Ascending aorta (tissue), 2 donors: ENCODE data around the gene ETV6. TPM values are rescaled to one million over a fixed set of nuclear protein-coding genes. Genes with fewer than 3 reads are reported as not detected.

Source experiments
- DNase-seq, 2 donors: peaks; one replicate each; pipeline ENCODE4 v3.0.0-alpha.2; 2019; ENCODE audit warnings: low spot score in 2 of 2
- H3K27ac ChIP-seq, 2 donors: fragments of 200-600 bp; sonication (generic); one replicate each; pipeline ENCODE4 v1.5.1; 2016 to 2017; ENCODE audit warnings: mild to moderate bottlenecking in 1 of 2
- H3K27me3 ChIP-seq: fragments of 200-600 bp; sonication (generic); one replicate; pipeline ENCODE4 v1.5.1; 2017
- H3K36me3 ChIP-seq, 2 donors: fragments of 200-600 bp; sonication (generic); one replicate each; pipeline ENCODE4 v1.5.1; 2016
- H3K4me1 ChIP-seq, 2 donors: fragments of 200-600 bp; sonication (generic); one replicate each; pipeline ENCODE4 v1.5.1; 2016 to 2017; ENCODE audit warnings: mild to moderate bottlenecking in 1 of 2
- H3K4me3 ChIP-seq, 2 donors: fragments of 200-600 bp; sonication (generic); one replicate each; pipeline ENCODE4 v1.5.1; 2016 to 2017; ENCODE audit warnings: mild to moderate bottlenecking in 1 of 2
- H3K9me3 ChIP-seq, 2 donors: fragments of 200-600 bp; sonication (generic); one replicate each; pipeline ENCODE4 v1.5.1; 2016
- intact Hi-C: fragments of 100-400 bp; cut with DNase I; formaldehyde crosslinking; loops from one replicate; pipeline ENCODE4 v1.15.1; 2023
- total RNA-seq: library from RNA; depleted of rRNA; stranded (reverse); fragments of >200 nt; gene quantifications from one replicate; pipeline ENCODE4 v1.1.0, GENCODE V29; 2016
- TF ChIP-seq, protein P1 (sequence below), 3 experiments: fragments of 200-600 bp in 2 of 3; fragments of 450-650 bp in 1 of 3; sonication (generic) in 2 of 3; IDR thresholded peaks; one replicate each; pipeline ENCODE4 v1.5.1; 2016 to 2019; ENCODE audit warnings: antibody characterized with exemption in 3 of 3, mild to moderate bottlenecking in 1 of 3, moderate library complexity in 1 of 3

The ETV6 gene
- total RNA-seq, 1 donor from 2014 or later, result 21.6 TPM

DNA sequence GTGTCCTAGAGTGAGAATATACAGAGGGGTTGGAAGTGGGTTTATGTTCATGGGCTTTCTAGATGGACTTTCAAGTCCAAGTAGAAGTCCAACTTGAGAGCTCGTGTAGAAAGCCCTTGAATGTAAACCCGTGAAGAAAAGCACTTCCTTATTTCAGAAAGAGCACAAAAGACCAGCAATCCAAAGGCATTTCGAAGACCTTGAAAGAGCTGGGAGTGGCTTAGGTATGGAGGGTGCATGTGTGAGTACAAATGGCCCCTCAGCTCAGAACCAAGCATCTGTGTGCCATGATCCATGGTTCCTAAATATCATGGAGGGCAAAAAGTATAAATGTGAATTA, 160.7 kb downstream of the ETV6 start:
- intact Hi-C loops, result no loop called here
- H3K27ac ChIP-seq, result peak overlapping the region; percentile 26 to 36

GRCh38 chr12:11811008-11811407, 161.5 kb downstream of the ETV6 start:
- intact Hi-C loops, result no loop called here
- peak overlapping the region; percentile 76 to 82 for H3K27ac ChIP-seq
- TF ChIP-seq, protein P1, sequence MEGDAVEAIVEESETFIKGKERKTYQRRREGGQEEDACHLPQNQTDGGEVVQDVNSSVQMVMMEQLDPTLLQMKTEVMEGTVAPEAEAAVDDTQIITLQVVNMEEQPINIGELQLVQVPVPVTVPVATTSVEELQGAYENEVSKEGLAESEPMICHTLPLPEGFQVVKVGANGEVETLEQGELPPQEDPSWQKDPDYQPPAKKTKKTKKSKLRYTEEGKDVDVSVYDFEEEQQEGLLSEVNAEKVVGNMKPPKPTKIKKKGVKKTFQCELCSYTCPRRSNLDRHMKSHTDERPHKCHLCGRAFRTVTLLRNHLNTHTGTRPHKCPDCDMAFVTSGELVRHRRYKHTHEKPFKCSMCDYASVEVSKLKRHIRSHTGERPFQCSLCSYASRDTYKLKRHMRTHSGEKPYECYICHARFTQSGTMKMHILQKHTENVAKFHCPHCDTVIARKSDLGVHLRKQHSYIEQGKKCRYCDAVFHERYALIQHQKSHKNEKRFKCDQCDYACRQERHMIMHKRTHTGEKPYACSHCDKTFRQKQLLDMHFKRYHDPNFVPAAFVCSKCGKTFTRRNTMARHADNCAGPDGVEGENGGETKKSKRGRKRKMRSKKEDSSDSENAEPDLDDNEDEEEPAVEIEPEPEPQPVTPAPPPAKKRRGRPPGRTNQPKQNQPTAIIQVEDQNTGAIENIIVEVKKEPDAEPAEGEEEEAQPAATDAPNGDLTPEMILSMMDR (IDR thresholded peaks at IDR 0.05), result no peak

More for the DNA sequence above, 160.7 kb downstream of the ETV6 start:
- Histone ChIP-seq H3K27me3 (no peaks in the 10 kb centered on the region), H3K9me3 (no peaks in the 10 kb centered on the region), H3K4me1 (peaks cover 5 to 40% of the 10 kb centered on the region in 2 donors), H3K4me3 (no peak overlapping the region), H3K36me3 (no peaks in the 10 kb centered on the region)
- TF ChIP-seq, protein P1 (IDR thresholded peaks at IDR 0.05), result no peak
- no peak for DNase-seq

DNA sequence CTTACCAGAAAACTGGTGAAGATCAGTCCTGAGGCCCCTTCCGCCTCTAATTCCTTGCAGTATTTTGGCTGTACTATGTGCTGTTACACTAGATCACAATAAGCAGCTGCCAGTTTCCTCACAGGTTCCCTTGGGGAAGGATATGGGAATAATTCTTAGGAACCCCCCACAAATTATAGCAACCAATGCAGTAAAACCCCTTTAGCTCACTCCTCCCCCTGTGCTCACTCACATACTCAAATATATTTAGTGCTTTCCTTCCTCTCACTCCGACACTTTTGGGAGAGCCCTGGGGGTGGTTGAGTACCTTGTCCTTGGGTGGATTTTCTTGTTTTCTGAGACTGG, 162.7 kb downstream of the ETV6 start:
- Histone ChIP-seq H3K4me1 (peaks cover 5 to 40% of the 10 kb centered on the region in 2 donors), H3K36me3 (no peaks in the 10 kb centered on the region), H3K27ac (peak overlapping the region; percentile 76 to 82), H3K4me3 (peak overlapping the region; percentile 41 to 57), H3K9me3 (no peaks in the 10 kb centered on the region), H3K27me3 (no peaks in the 10 kb centered on the region)
- TF ChIP-seq, protein P1 (IDR thresholded peaks at IDR 0.05), result no peak
- intact Hi-C loops, result no loop called here
- DNase-seq, result no peak

More at GRCh38 chr12:11811008-11811407, 161.5 kb downstream of the ETV6 start:
- Histone ChIP-seq H3K36me3 (no peaks in the 10 kb centered on the region), H3K4me1 (peaks cover 5 to 40% of the 10 kb centered on the region in 2 donors), H3K27me3 (no peaks in the 10 kb centered on the region), H3K9me3 (no peaks in the 10 kb centered on the region), H3K4me3 (no peak overlapping the region)
- no peak for DNase-seq

DNA sequence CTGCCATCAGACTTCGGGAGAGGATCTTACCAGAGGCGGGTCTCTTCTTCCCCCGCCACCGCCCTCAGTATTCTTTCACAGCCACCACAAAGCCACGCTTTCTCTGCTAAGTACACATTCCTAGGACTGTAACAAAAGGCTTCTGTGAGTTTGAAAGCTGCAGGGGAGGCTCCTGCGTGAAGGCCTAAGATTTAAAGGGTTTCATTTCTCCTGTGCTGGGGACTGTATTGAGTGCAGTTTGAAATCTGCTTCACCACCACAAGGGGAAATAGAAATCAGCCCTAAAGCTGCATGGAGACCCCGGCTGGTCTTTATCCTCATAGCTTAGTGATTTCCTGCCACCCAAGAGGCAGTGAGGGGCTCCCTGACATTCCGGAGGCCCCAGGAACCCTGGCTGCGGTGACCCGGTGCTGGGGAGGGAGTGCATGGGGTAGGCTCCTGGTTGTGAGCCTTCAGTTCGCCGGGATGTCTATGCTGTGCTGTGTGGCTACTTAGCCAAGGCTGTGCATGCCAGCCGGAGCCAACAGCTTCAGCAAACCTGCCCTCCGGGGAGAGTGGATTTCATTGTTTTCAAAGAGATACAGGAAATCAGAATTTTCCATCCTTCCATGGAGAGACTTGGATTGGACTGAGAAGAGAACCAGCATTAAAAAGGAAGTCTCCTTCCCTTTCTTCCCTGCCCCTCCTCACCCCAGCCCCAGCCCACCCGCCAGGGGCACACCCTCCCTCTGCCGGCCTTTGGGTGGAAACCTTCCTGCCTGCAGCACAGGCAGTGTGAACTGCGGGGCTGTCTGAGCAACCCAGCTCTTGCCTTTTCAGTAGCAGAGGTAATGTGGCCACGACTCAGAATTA, 163.3 kb downstream of the ETV6 start:
- Histone ChIP-seq H3K36me3 (no peaks in the 10 kb centered on the region), H3K27ac (peak overlapping the region; percentile 76 to 82), H3K4me1 (peaks cover 5 to 40% of the 10 kb centered on the region in 2 donors), H3K4me3 (peak overlapping the region; percentile 41 to 57), H3K27me3 (no peaks in the 10 kb centered on the region), H3K9me3 (no peaks in the 10 kb centered on the region)
- TF ChIP-seq, protein P1 (IDR thresholded peaks at IDR 0.05), result peak in 2 of 3 experiments; percentile 7 to 25
- intact Hi-C loops, result no loop called here
- no peak for DNase-seq

DNA sequence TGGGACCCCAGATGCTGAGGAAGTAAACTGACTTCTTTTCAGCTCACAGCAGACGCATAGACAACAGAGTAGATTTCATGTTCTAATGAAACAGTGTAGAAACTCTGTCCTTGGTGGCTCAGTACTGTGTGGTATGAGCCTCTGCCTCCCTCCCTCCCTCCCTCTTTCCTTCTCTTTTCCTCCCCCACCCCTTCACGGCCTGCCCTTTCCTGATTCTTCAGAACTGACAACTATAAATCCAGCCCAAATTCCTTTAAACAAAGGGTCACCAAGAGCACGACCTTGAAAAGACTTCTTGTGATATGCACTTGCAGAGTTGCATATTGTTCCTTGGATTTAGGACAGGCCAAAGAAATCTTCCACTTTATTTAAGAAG, 164.0 kb downstream of the ETV6 start:
- H3K27ac ChIP-seq, result peak overlapping the region; percentile 76 to 82
- intact Hi-C loops, result no loop called here
- no peaks in the 10 kb centered on the region for H3K9me3 ChIP-seq
- peak overlapping the region; percentile 41 to 57 for H3K4me3 ChIP-seq
- no peak for DNase-seq
- H3K36me3 ChIP-seq, result no peaks in the 10 kb centered on the region
- TF ChIP-seq, protein P1 (IDR thresholded peaks at IDR 0.05), result no peak
- no peaks in the 10 kb centered on the region for H3K27me3 ChIP-seq
- peaks cover 5 to 40% of the 10 kb centered on the region in 2 donors for H3K4me1 ChIP-seq
